RWPE1 (cell line): ENCODE data around the gene ACTR10.
"Not testable (repeated sequence)": the region's sequence is repeated elsewhere in the genome, so short reads cannot be mapped to it uniquely, and the experiment has no call there.

Experiments
- CTCF ChIA-PET: fragments of 350-600 bp; sonication (Branson Sonifier 250); formaldehyde crosslinking; extraction: SDS; loops from one replicate; lab custom pipeline; 2021; lab: Yijun Ruan, JAX
- POLR2A ChIA-PET: fragments of 400-600 bp; formaldehyde crosslinking; extraction: SDS; loops from one replicate; lab custom pipeline; 2020; ENCODE audit warnings: antibody characterized with exemption; ENCODE audit not compliant: low non-redundant PET; lab: Yijun Ruan, JAX
- DNase-seq: peaks from one replicate; pipeline ENCODE4 v3.0.0; 2012; ENCODE audit warnings: low spot score
- H3K27ac ChIP-seq: fragments of 450-650 bp; 2 replicates; pipeline ENCODE4 v1.5.1; 2017
- TF ChIP-seq, protein P1 (sequence below): fragments of 450-650 bp; conservative IDR thresholded peaks from 2 replicates; pipeline ENCODE4 v1.5.1; 2017; ENCODE audit warnings: low read depth, mild to moderate bottlenecking

The ACTR10 gene

DNA sequence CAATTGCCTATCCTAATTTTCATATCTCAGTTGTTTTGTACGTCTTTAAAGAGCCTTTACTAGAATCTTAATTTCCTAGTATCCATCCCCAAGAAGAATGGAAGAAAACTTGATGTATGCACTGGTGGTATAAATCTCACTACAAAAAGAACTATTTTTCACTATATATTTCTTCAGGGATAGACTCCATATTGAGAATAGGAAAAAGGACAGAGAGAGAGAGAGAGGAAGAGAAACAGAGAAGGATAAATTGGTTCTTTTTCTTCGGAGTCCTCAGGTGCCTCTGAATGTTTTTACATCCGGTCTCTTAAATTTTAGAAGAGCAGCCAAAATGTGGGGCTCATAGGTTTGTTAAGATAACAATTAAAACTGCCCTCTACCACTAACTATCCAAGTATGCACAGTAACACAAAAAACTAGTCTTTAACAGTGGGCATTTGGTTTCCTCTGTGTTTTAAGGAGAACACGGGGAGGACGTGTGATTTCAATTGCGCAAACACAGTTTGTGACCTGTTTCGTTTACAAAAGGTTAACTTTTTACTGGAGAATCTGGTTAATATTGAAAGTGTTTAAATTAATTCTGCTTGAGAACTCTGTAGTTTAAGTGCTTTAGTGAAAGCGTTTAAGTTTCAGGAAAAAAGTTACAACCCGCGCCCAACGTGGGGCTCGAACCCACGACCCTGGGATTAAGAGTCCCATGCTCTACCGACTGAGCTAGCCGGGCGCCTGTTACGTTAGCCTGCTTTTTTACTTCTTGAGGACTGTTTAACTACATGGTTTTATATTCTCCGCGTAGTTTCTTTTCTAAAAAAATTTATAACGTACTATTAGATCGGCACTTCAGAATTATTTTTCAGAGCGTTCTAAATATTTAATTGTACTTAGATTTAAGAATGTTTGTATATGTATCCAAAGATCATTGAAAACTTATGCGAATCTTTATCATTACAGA, 39.6 kb downstream of the ACTR10 start:
- ChIA-PET POLR2A (no interaction called here), CTCF (no interaction called here)
- TF ChIP-seq, protein P1, sequence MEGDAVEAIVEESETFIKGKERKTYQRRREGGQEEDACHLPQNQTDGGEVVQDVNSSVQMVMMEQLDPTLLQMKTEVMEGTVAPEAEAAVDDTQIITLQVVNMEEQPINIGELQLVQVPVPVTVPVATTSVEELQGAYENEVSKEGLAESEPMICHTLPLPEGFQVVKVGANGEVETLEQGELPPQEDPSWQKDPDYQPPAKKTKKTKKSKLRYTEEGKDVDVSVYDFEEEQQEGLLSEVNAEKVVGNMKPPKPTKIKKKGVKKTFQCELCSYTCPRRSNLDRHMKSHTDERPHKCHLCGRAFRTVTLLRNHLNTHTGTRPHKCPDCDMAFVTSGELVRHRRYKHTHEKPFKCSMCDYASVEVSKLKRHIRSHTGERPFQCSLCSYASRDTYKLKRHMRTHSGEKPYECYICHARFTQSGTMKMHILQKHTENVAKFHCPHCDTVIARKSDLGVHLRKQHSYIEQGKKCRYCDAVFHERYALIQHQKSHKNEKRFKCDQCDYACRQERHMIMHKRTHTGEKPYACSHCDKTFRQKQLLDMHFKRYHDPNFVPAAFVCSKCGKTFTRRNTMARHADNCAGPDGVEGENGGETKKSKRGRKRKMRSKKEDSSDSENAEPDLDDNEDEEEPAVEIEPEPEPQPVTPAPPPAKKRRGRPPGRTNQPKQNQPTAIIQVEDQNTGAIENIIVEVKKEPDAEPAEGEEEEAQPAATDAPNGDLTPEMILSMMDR: no peak
- H3K27ac ChIP-seq: no peak overlapping the region
- no peak for DNase-seq

DNA sequence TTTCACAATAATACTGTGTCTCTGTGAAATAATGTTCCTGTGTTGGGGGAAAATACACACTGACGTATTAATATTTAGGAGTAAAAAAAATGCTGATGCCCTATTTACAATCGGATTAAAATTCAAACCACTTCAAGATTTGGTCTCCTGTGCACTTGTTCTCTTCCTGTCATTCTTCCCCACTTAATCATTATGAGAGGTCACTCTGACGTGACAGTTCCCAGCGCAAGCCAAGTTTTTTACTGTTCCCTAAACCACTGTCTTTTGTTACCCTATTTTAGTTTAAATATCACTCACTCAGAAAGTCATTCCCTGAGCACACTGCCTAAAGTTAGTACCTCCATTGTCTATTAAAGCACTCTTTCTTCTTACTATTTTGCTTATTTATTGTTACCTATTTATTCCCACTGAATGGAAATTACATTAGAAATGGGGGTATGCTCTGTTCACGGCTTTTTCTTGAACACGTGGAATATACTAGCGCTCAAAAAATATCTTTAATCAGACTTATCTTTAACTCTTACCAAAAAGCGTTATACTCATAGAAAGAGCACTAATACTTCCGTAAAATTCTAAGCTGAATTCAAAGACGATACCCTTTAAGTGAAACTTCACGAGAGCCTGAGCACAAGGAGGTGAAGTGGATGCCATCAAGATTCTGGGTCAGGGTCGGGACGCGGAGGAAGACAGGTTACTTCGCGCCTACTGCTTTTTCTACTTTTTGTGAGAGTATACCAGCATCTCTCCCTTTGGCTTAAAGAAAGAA, 44.0 kb downstream of the ACTR10 start:
- TF ChIP-seq, protein P1: no peak
- ChIA-PET POLR2A (no interaction called here), CTCF (no interaction called here)
- H3K27ac ChIP-seq: peak overlapping the region; percentile 99
- peak; percentile 46 for DNase-seq

DNA sequence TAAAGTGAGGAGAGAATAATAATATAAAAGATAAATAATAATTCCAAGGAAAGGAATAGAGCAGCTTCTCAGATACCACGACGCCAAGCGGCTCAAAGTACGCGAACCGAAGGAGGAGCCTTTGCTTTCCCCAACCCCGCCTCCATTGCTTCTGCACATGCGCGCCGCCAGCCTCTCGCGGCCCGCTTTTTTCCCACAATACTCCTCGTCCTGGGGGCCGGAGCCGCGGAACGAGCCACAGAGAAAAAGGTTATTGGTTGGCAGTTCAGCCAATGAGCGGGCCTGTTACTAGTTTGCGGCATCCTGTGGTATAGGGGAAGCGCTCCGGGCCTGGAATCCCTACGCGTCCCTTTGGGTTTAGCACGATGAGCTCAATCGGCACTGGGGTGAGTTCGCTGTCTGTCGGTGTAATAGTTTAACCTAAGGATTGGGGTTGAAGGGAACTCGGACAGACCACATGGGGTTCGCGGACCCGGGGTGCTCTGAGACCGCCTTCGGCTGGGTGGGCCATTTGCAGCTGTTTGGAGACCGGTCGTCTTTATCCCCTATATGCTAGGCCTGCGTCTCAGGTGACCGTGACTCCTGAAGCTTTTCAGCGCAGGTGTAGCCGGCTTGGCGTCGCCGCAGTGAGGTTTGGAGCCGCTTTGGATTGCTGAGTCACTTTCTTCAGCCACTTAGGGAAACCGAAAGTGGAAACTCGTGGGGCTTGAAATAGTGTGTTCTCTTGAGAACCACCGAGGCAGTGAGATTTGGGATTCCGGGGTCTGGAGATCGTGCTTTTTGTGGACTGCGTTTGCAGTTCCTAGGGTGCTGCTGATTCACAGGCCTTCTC, 44.8 kb downstream of the ACTR10 start, which contains the start of gene PSMA3:
Gene PSMA3, plus strand, starts transcription at position 288 of the 832 bp plus-strand sequence. Its CDS starts 78 bp downstream, at position 366.
- peak; percentile 98 for DNase-seq
- peak within 1 kb of the TSS; percentile 99 for H3K27ac ChIP-seq
- TF ChIP-seq, protein P1: no peak
- CTCF ChIA-PET: no interaction called here
- POLR2A ChIA-PET: no interaction called here

DNA sequence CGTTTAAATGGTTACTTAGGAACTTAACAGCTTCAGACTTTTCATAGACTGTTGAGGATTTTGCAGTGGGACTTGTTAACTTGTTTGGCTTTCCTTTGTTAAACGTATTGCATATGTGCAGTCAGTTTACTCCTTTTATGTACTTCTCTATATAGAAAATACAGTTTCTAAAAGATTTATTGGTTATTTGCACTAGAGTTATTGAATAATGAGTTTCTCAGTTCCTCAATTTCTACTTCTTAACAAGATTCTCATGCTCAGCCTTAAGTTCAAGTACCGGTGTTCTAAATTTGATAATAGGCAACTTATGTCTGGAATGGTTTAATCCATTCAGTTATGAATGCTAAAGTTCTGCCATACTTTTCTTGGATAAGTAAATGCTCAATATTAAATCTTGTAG, 45.6 kb downstream of the ACTR10 start:
- H3K27ac ChIP-seq: peak overlapping the region; percentile 99
- POLR2A ChIA-PET: no interaction called here
- no peak for DNase-seq
- CTCF ChIA-PET: interaction anchor here (0.6 to 0.7 kb wide), 2 partner anchors 30 to 116 kb away, joined by 4 to 5 read pairs; no protein-coding TSS in a partner anchor
- TF ChIP-seq, protein P1: no peak

DNA sequence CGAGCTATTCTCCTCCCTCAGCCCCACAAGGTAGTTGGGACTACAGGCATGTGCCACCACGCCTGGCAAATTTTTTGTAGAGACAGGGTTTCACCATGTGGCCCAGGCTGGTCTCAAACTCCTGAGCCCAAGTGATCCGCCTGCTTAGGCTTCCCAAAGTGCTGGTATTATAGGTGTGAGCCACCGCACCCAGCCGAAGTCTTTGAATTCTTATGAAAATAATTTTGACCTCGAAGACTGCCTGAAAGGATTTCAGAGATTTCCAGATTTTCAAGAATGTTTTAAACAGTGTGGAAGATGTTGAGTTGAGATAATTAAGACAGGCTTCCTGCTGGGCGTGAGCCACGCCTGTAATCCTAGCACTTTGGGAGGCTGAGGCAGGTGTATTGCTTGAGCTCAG, 49.7 kb downstream of the ACTR10 start:
- no peak for DNase-seq
- CTCF ChIA-PET: no interaction called here
- peak overlapping the region; percentile 30 for H3K27ac ChIP-seq
- POLR2A ChIA-PET: no interaction called here
- TF ChIP-seq, protein P1: no peak

DNA sequence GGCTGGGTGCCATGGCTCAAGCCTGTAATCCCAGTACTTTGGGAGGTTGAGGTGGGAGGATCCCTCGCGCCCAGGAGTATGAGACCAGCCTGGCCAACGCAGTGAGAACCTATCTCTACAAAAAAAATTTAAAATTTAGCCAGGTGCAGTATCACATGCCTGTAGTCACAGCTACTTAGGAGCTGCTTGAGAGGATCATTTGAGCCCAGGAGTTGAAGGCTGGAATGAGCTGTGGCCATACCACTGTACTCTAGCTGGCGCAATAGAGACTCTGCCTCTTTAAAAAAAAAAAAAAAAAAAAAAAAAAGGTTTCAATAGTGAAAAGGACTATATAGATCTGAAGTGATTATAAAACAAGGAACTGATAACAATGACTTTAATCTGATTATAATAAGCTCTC, 58.2 kb downstream of the ACTR10 start:
- CTCF ChIA-PET: interaction anchor here (0.6 kb wide), 1 partner anchor 48 kb away, joined by 5 read pairs; no protein-coding TSS in a partner anchor
- POLR2A ChIA-PET: no interaction called here
- no peak for DNase-seq
- TF ChIP-seq, protein P1: no peak
- H3K27ac ChIP-seq: no peak overlapping the region

DNA sequence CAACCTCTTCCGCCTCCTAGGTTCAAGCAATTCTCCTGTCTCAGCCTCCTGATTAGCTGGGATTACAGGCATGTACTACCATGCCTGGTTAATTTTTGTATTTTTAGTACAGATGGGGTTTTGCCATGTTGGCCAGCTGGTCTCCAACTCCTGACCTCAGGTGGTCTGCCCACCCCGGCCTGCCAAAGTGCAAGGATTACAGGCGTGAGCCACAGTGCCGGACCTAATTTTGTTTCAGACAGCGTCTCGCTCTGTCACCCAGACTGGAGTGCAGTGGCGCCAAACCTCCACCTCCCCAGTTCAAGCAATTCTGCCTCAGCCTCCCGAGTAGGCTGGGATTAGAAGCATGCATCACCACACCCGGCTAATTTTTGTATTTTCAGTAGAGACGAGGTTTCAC, 62.1 kb downstream of the ACTR10 start:
- DNase-seq, CTCF ChIA-PET, H3K27ac ChIP-seq, POLR2A ChIA-PET: not testable (repeated sequence)
